Smooth muscle cell (in vitro differentiated cells): ENCODE results near the gene MARCHF4. TPM values are rescaled to one million over a fixed set of nuclear protein-coding genes. Genes with fewer than 3 reads are reported as not detected.

Experiments used
- DNase-seq: peaks from one replicate; lab custom pipeline; 2025; ENCODE audit not compliant: unreplicated experiment; lab: John Stamatoyannopoulos, UW
- H2AFZ ChIP-seq: fragments of 200-600 bp; sonication (generic); 2 replicates; pipeline ENCODE4 v1.6.0; 2016; ENCODE audit warnings: antibody characterized with exemption, low read depth, mild to moderate bottlenecking
- H3F3A ChIP-seq: fragments of 200-600 bp; sonication (generic); 2 replicates; pipeline ENCODE4 v1.6.0; 2017; ENCODE audit warnings: antibody characterized with exemption, low read depth
- H3K27ac ChIP-seq: fragments of 200-600 bp; sonication (generic); 2 replicates; pipeline ENCODE4 v1.5.1; 2016; ENCODE audit warnings: low read depth, mild to moderate bottlenecking
- H3K27me3 ChIP-seq: fragments of 200-600 bp; sonication (generic); 2 replicates; pipeline ENCODE4 v1.6.1; 2016; ENCODE audit warnings: low read depth, mild to moderate bottlenecking
- H3K36me3 ChIP-seq: fragments of 200-600 bp; sonication (generic); 2 replicates; pipeline ENCODE4 v1.5.1; 2016; ENCODE audit warnings: low read depth
- H3K4me1 ChIP-seq: fragments of 200-600 bp; sonication (generic); 2 replicates; pipeline ENCODE4 v1.5.1; 2016; ENCODE audit warnings: low read depth
- H3K4me2 ChIP-seq: fragments of 200-600 bp; sonication (generic); 2 replicates; pipeline ENCODE4 v1.6.0; 2016; ENCODE audit warnings: mild to moderate bottlenecking
- H3K4me3 ChIP-seq: fragments of 200-600 bp; sonication (generic); 2 replicates; pipeline ENCODE4 v1.5.1; 2016; ENCODE audit warnings: mild to moderate bottlenecking
- H3K79me2 ChIP-seq: fragments of 200-600 bp; sonication (generic); 2 replicates; pipeline ENCODE4 v1.6.0; 2016; ENCODE audit warnings: low read depth, mild to moderate bottlenecking
- H3K9ac ChIP-seq: fragments of 200-600 bp; sonication (generic); 2 replicates; pipeline ENCODE4 v1.6.0; 2016; ENCODE audit warnings: low read depth
- H3K9me3 ChIP-seq: fragments of 200-600 bp; sonication (generic); replicated peaks from 2 replicates; pipeline ENCODE4 v1.5.1; 2016; ENCODE audit warnings: low read depth
- H4K20me1 ChIP-seq: fragments of 200-600 bp; sonication (generic); 2 replicates; pipeline ENCODE4 v1.6.0; 2016; ENCODE audit warnings: low read depth
- CTCF ChIP-seq: fragments of 200-600 bp; sonication (generic); IDR thresholded peaks from 2 replicates; pipeline ENCODE4 v1.5.1; 2017; ENCODE audit warnings: borderline replicate concordance, mild to moderate bottlenecking, antibody characterized with exemption; ENCODE audit not compliant: insufficient read depth, poor library complexity, severe bottlenecking
- WGBS: methylation state at CpG from one replicate; pipeline ENCODE4 v1.1.7; 2016; ENCODE audit warnings: low lambda C conversion rate; 5-methylcytosine and 5-hydroxymethylcytosine counted together
- polyA plus RNA-seq: library from polyadenylated mRNA; unstranded; fragments of >200 nt; fragmentation: Nextera tagmentation; extraction: Ambion mirVana; gene quantifications from 2 replicates; pipeline ENCODE4 v1.2.1, GENCODE V29; 2016
- total RNA-seq: library from RNA; depleted of rRNA; stranded (reverse); fragments of >200 nt; gene quantifications from 2 replicates; pipeline ENCODE4 v1.2.3, GENCODE V29; 2014

Gene MARCHF4
- total and polyA plus RNA-seq, 2 experiments from 2014 or later = 0.90 to 1.8 TPM

- H2AFZ ChIP-seq = no peak overlapping the region
- H3F3A ChIP-seq = no peaks in the 10 kb centered on the region
- no peak overlapping the region for H3K4me3 ChIP-seq
- no peak overlapping the region for H3K9ac ChIP-seq
- H3K9me3 ChIP-seq = no peaks in the 10 kb centered on the region
- H4K20me1 ChIP-seq = no peaks in the 10 kb centered on the region
- TF ChIP-seq CTCF = no peak
- no peak overlapping the region for H3K27ac ChIP-seq
- no peak overlapping the region for H3K4me2 ChIP-seq
- H3K27me3 ChIP-seq = no peaks in the 10 kb centered on the region
- DNase-seq = no peak
- 71% methylated on average over 3 of the region's 3 CpGs for WGBS
- H3K4me1 ChIP-seq = peaks cover 19% of the 10 kb centered on the region
- no peaks in the 10 kb centered on the region for H3K36me3 ChIP-seq
- H3K79me2 ChIP-seq = no peaks in the 10 kb centered on the region
These were observed 22.9 kb downstream of the MARCHF4 start for GRCh38 chr2:216349366-216349765.

GRCh38 chr2:216348756-216349308 lies 23.5 kb downstream of the MARCHF4 start:
- Histone ChIP-seq H3K27ac (no peak overlapping the region), H3K9me3 (no peaks in the 10 kb centered on the region), H3K4me3 (no peak overlapping the region), H3K36me3 (no peaks in the 10 kb centered on the region), H3K9ac (no peak overlapping the region), H3F3A (no peaks in the 10 kb centered on the region), H2AFZ (no peak overlapping the region), H3K27me3 (no peaks in the 10 kb centered on the region), H3K4me1 (peaks cover 19% of the 10 kb centered on the region), H4K20me1 (no peaks in the 10 kb centered on the region), H3K4me2 (no peak overlapping the region), H3K79me2 (no peaks in the 10 kb centered on the region)
- no peak for TF ChIP-seq CTCF
- 56% methylated on average over 3 of the region's 3 CpGs for WGBS
- no peak for DNase-seq

GRCh38 chr2:216346781-216347180 lies 25.5 kb downstream of the MARCHF4 start:
- no peaks in the 10 kb centered on the region for H3K79me2 ChIP-seq
- no peak for TF ChIP-seq CTCF
- no peak overlapping the region for H3K4me2 ChIP-seq

GRCh38 chr2:216345846-216346245 lies 26.4 kb downstream of the MARCHF4 start:
- H2AFZ ChIP-seq = no peak overlapping the region
- H3K27ac ChIP-seq = peak overlapping the region; percentile 49
- 18% methylated on average over 3 of the region's 3 CpGs for WGBS
- H3K9me3 ChIP-seq = no peaks in the 10 kb centered on the region
- no peaks in the 10 kb centered on the region for H4K20me1 ChIP-seq
- no peaks in the 10 kb centered on the region for H3K36me3 ChIP-seq
- no peaks in the 10 kb centered on the region for H3K79me2 ChIP-seq
- peak overlapping the region; percentile 29 for H3K4me2 ChIP-seq
- no peaks in the 10 kb centered on the region for H3K27me3 ChIP-seq
- H3K4me3 ChIP-seq = no peak overlapping the region
- TF ChIP-seq CTCF = no peak
- peaks cover 27% of the 10 kb centered on the region for H3K4me1 ChIP-seq
- H3F3A ChIP-seq = no peaks in the 10 kb centered on the region
- no peak for DNase-seq
- no peak overlapping the region for H3K9ac ChIP-seq

More at GRCh38 chr2:216346781-216347180, 25.5 kb downstream of the MARCHF4 start:
- WGBS = 79% methylated on average over 3 of the region's 3 CpGs
- Histone ChIP-seq H3K27me3 (no peaks in the 10 kb centered on the region), H3K4me1 (peaks cover 19% of the 10 kb centered on the region), H3K36me3 (no peaks in the 10 kb centered on the region), H3F3A (no peaks in the 10 kb centered on the region), H2AFZ (no peak overlapping the region), H3K9me3 (no peaks in the 10 kb centered on the region), H3K4me3 (no peak overlapping the region), H3K9ac (no peak overlapping the region), H3K27ac (no peak overlapping the region), H4K20me1 (no peaks in the 10 kb centered on the region)
- no peak for DNase-seq
